NCI-H460 (cell line): ENCODE data around the gene ZFP64. TPM values are rescaled to one million over a fixed set of nuclear protein-coding genes. Genes with fewer than 3 reads are reported as not detected.
"Not testable (repeated sequence)": the region's sequence is repeated elsewhere in the genome, so short reads cannot be mapped to it uniquely, and the experiment has no call there.

Experiments
- DNase-seq: peaks from one replicate; pipeline ENCODE4 v3.0.0-alpha.2; 2016; ENCODE audit warnings: low read depth; ENCODE audit errors: extremely low read depth
- total RNA-seq: library from RNA; depleted of rRNA; stranded (reverse); fragments of >200 nt; shearing (Covaris generic); gene quantifications from 2 replicates; pipeline ENCODE4 v1.2.3, GENCODE V29; 2014

The ZFP64 gene
- total RNA-seq, 1 experiment from 2014 or later, result 35.9 TPM

DNA sequence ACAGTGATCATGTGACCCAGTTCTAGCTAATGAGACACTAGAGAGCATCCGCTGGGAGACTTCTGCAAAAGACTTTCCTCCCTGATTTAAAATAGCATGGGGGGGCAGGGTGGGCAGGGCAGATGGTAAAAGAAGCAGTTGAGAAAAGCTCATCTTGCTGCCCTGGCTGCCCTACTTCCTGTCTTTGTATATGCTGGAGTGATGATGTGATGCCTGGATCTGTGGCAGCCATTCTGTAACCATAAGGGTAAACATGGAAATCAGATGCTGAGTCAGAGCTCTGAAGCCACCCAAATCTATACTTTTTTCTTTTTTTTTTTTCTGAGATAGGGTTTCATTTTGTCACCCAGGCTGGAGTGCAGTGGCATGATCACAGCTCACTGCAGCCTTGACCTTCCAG lies 25.4 kb downstream of the ZFP64 start:
- DNase-seq, result no peak

GRCh38 chr20:52160621-52161204 lies 30.9 kb downstream of the ZFP64 start:
- DNase-seq, result no peak

GRCh38 chr20:52160049-52160570 lies 31.5 kb downstream of the ZFP64 start:
- no peak for DNase-seq

GRCh38 chr20:52154575-52154974 lies 37.0 kb downstream of the ZFP64 start:
- no peak for DNase-seq

DNA sequence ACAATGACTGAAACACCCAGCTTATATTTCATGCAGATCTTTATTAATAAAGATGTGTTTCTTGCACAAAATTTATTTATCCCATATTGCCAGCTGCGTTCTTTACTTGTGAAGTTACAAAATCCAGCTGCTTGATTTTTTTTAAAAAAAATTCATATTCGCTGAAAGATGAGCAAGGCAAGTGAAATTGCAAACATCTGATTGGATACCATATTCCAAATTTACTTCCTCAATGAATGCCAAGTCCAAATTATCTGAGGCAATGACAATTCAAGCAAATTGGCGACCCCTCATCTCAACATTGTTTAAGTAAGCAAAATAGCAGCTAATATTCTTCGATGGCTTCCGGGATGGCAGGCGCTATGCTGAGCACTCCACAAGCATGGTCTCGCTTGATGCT lies 37.7 kb downstream of the ZFP64 start:
- no peak for DNase-seq

- DNase-seq, result no peak
Measured at GRCh38 chr20:52152921-52153320, 38.7 kb downstream of the ZFP64 start.

- DNase-seq, result no peak
Measured at GRCh38 chr20:52152416-52152815, 39.2 kb downstream of the ZFP64 start.

- peak; percentile 41 for DNase-seq
Measured at GRCh38 chr20:52150440-52151258, 40.9 kb downstream of the ZFP64 start.

GRCh38 chr20:52145587-52145986 lies 46.0 kb downstream of the ZFP64 start:
- no peak for DNase-seq

- DNase-seq, result no peak
Measured at GRCh38 chr20:52143277-52143676, 48.3 kb downstream of the ZFP64 start.

GRCh38 chr20:52142757-52143156 lies 48.8 kb downstream of the ZFP64 start:
- no peak for DNase-seq

DNA sequence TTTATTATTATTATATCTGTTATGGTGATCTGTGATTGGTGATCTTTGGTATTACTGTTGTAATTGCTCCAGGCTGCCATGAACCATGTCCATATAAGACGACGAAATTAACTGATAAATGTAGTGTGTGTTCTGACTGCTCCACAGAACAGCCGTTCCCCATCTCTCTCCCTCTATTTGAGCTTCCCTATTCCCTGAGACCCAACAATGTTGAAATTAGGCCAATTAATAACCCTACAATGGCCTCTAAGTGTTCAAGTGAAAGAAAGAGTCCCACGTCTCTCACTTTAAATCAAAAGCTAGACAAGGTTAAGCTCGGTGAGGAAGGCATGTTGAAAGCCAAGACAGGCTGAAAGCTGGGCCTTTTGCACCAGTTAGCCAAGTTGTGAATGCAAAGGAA lies 51.6 kb downstream of the ZFP64 start:
- no peak for DNase-seq

DNA sequence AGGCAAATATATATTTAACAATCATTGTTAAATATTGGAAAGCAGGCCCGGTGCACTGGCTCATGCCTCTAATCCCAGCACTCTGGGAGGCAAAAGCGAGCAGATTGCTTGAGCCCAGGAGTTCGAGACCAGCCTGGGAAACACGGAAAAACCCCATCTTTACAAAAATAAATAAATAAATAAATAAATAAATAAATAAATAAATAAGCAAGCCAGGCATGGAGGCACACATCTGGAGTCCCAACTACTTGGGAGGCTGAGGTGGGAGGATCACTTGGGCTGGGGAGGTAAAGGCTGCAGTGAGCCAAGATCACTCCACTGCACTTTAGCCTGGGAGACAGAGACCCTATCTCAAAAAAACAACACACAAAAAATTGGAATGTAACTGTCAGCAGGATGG lies 53.7 kb downstream of the ZFP64 start:
- no peak for DNase-seq

DNA sequence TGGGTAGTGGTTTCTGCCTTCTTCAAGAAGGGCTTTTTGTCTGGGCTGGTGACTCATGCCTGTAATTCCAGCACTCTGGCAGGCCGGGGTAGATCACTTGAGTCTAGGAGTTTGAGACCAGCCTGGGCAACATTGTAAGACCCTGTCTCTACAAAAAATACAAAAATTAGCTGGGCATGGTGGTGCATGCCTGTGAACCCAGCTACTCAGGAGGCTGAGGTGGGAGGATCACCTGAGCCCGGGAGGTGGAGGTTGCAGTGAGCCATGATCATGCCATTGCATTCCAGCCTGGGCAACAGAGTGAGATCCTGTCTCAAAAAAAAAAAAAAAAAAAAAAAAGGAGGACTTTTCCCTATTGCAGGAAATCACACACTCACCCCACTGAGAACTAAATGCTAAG lies 57.9 kb downstream of the ZFP64 start:
- DNase-seq, result not testable (repeated sequence)

DNA sequence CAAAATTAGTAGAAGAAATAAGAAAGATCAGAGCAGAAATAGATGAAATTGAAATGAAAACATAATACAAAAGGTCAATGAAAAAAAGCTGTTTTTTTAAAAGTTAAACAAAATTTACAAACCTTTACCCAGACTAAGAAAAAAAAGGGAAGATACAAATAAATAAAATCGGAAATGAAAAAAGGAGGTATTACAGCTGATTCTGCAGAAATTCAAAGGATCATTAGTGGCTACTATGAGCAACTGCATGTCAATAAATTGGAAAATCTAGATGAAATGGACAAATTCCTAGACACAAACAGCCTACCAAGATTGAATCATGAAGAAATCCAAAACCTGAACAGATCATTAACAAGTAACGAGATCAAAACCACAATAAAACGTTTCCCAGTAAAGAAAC lies 59.2 kb downstream of the ZFP64 start:
- DNase-seq, result no peak

DNA sequence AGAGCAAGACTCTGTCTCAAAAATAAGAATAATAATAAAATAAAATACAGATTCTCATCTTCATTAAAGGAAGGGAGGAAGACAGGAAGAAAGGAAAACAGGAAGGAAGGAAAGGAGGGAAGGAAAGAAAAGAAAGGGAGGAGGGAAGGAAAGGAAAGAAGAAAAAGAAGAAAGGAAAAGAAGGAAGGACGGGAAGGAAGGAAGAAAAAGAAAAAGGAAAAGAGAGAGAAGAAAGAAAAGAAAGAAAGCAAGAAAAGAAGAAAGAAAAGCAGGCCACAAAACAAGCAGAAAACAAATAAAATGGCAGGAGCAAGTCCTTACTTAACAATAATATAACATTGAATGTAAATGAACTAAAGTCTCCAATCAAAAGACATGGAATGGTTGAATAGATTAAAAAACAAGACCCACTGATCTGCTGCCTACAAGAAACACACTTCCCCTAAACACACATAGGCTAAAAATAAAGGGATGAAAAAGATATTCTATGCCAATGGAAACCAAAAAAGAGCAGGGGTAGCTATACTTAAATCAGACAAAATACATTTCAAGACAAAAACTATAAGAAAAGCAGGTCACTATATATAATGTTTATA lies 60.4 kb downstream of the ZFP64 start:
- no peak for DNase-seq

DNA sequence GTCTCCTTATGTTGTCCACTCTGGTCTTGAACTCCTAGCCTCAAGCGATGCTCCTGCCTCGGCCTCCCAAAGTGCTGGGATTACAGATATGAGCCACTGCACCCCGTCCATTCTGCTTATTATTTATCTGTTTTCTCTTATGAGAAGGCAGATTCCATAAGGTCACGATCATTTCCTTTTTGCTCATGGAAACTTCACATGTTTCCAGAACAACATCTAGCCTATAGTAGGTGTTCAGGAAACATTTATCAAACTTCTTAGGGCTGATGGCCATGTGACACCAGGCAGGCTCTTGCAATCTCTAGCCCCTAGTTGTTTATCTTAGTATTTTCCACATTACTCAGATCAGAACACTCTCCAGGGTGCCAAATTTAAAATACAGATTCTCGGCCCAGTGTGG lies 61.2 kb downstream of the ZFP64 start:
- DNase-seq, result no peak

GRCh38 chr20:52129611-52130010 lies 62.0 kb downstream of the ZFP64 start:
- no peak for DNase-seq

DNA sequence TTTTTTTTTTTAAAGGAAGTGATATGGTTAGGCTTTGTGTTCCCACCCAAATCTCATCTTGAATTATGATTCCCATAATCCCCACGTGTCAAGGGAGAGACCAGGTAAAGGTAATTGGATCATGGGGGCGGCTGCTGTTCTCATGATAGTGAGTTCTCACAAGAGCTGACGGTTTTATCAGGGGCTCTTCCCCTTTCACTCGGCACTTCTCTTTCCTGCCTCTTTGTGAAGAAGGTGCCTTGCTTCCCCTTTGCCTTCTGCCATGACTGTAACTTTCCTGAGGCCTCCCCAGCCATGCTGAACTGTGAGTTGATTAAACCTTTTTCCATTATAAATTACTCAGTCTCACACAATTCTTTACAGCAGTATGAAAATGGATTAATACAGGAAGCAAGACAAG lies 64.3 kb downstream of the ZFP64 start:
- no peak for DNase-seq

GRCh38 chr20:52124821-52125220 lies 66.8 kb downstream of the ZFP64 start:
- no peak for DNase-seq

DNA sequence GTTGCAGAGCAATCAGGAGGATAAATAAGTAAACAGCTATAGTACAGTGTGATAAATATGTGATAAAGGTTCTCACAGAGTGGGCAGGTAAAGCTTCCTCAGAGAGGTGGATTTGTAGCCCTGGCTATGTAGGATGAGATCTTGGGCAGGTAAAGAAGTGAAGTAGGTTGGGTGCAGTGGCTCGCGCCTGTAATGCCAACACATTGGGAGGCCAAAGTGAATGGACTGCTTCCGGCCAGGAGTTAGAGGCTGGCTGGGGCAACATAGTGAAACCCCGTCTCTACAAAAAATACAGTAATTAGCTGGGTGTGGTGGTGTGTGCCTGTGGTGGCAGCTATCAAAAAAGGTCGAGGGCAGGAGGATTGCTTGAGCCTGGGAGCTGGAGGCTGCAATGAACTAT lies 72.9 kb downstream of the ZFP64 start:
- no peak for DNase-seq
